SH-SY5Y (cell line): ENCODE results near the gene CBFA2T3.

Experiments
- GATA2 ChIP-seq: IDR thresholded peaks from 2 replicates; pipeline ENCODE4 v1.6.1; 2011; ENCODE audit warnings: mild to moderate bottlenecking, low read depth, low read length
- GATA3 ChIP-seq: IDR thresholded peaks from 2 replicates; pipeline ENCODE4 v1.6.1; 2011; ENCODE audit warnings: low read depth, mild to moderate bottlenecking, low read length, moderate library complexity

DNA sequence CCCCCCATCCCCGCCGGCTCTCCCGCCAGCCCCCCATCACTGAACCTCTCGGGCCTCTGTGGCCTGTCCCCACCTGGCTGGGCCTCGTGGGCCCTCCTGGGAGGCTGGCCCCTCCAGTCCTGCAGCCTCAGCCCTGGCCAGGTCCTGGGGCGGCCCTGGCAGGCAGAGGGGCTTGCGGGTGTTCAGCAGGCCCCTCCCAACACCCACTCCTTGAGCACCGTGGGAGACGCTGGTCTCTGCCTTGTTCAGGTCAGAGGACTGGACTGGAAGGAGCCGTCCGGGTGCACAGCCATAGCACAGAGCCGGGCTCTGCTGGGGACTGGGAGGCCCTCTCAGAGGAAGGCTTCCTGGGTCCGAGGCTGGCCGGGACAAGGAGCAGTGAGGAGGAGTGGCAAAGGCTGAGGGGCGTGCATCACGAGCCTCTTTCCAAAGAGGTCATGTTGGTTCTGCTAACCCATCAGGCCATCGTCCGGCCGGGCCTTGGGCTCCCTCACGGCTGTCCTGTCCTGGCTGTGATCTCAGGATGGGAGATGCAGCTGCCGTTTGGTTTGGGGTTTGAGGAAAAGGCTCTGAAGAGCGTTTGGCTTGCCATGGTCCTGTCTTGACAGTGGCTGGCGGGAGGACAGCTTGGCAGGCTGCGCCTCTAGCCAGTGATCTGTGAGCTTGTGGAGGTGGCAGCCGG is 104.2 kb downstream of the CBFA2T3 start:
- TF ChIP-seq GATA2 (no peak), GATA3 (no peak)
